Panc1 (cell line): Measurements from ENCODE around the gene PLCG1.

Source experiments
- TCF7L2 ChIP-seq: IDR thresholded peaks from 2 replicates; pipeline ENCODE4 v1.6.1; 2011; ENCODE audit warnings: mild to moderate bottlenecking, low read depth, low read length, inconsistent platforms
- TF ChIP-seq, protein P1 (sequence below): fragments of 450-650 bp; IDR thresholded peaks from 2 replicates; pipeline ENCODE4 v1.5.1; 2017; ENCODE audit warnings: mild to moderate bottlenecking

DNA sequence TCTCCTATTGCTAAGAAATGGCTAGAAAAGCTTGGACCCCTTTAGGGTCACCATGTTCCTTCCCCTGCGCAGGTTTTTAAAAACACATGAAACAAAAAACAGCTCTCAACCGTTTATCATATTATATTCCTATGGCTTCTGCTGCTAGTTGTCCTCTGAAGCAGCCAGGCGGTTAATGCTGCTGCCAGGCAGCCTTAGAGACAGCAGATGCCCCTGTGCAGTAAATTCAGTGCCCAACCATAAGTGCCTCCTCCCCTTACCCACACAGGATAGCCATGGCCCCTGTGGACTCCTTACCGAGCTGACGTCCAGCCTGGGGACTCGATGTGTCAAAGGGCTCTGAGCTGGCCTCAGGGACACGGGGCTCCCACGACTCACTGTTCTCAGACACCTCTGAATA is 64.4 kb downstream of the PLCG1 start:
- TF ChIP-seq, protein P1, sequence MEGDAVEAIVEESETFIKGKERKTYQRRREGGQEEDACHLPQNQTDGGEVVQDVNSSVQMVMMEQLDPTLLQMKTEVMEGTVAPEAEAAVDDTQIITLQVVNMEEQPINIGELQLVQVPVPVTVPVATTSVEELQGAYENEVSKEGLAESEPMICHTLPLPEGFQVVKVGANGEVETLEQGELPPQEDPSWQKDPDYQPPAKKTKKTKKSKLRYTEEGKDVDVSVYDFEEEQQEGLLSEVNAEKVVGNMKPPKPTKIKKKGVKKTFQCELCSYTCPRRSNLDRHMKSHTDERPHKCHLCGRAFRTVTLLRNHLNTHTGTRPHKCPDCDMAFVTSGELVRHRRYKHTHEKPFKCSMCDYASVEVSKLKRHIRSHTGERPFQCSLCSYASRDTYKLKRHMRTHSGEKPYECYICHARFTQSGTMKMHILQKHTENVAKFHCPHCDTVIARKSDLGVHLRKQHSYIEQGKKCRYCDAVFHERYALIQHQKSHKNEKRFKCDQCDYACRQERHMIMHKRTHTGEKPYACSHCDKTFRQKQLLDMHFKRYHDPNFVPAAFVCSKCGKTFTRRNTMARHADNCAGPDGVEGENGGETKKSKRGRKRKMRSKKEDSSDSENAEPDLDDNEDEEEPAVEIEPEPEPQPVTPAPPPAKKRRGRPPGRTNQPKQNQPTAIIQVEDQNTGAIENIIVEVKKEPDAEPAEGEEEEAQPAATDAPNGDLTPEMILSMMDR: no peak
- no peak for TF ChIP-seq TCF7L2
